ENCODE data around the gene GKN2. TPM values are rescaled to one million over a fixed set of nuclear protein-coding genes. Genes with fewer than 3 reads are reported as not detected.

GKN2 gene, protein sequence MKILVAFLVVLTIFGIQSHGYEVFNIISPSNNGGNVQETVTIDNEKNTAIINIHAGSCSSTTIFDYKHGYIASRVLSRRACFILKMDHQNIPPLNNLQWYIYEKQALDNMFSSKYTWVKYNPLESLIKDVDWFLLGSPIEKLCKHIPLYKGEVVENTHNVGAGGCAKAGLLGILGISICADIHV
- 1.7 to 3.5 TPM (median 2.9 TPM) in 5 replicates for total RNA-seq (2022; extraction: Qiagen RNA extraction; ENCODE audit: low read depth)

DNA sequence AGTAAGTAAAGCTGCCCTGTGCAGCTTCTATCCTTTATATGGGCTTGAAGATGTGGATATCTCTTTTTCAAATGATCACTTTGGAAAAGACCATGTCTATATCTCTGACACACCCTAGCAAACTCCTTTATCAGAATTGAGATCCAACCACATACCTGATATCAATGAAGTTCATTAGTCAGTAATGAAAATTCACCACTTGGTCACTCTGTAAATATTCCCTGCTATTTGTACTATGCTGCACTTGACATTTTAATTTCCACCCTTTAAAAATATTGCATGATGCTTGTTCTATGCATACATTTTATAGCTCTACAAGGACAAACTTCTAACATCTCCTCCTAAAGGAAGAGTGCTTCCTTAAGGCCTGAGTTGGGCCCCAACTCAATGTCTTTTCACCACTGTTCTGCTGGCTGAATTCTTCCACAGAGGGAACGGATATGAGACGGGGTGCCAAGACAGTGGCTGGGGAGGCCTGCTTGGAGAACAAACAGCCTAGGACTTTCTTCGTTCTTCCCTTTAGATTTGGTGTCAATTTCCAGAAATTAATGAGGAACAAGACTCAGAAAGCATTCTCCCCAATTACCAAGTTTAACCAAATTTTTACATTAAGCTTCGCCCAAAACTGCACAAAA is at the start of gene GKN2:
Gene GKN2 (minus strand): TSS at position 7 of the 635 bp plus-strand sequence. CDS start 32 bp downstream, outside the sequence.

DNA sequence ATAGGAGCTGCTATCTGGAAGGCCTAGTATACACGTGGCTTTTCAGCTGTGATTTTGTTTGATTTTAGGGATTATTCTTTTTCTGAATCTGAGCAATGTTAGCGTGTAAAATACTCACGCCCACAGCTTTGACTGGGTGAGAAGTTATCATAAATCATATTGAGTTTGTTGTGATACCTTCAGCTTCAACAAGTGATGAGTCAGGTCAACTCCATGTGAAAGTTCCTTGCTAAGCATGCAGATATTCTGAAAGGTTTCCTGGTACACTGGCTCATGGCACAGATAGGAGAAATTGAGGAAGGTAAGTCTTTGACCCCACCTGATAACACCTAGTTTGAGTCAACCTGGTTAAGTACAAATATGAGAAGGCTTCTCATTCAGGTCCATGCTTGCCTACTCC is 21.6 kb upstream of the GKN2 start, which contains the start of gene GKN1:
Gene GKN1 (plus strand): TSS at position 386 of the 400 bp plus-strand sequence. CDS start 42 bp downstream, outside the sequence.

Other genes starting within 250 kb of the GKN2 start
- 0.10 to 0.19 TPM (median 0.14 TPM) in 5 replicates for gene ARHGAP25, start 218.1 kb downstream of the GKN2 start, total RNA-seq (2022; extraction: Qiagen RNA extraction; ENCODE audit: low read depth)
- not detected in 5 replicates for gene BMP10, start 81.5 kb downstream of the GKN2 start, total RNA-seq (2022; extraction: Qiagen RNA extraction; ENCODE audit: low read depth)
- 0.56 to 0.72 TPM (median 0.57 TPM) in 4 of 5 replicates, not detected in the other for gene GKN1, start 21.7 kb upstream of the GKN2 start, total RNA-seq (2022; extraction: Qiagen RNA extraction; ENCODE audit: low read depth)
- 99.8 to 143 TPM (median 140 TPM) in 5 replicates for gene ANTXR1, start 60.3 kb upstream of the GKN2 start, total RNA-seq (2022; extraction: Qiagen RNA extraction; ENCODE audit: low read depth)